A673 (cell line): Measurements from ENCODE around the gene SLC16A3. TPM values are rescaled to one million over a fixed set of nuclear protein-coding genes. Genes with fewer than 3 reads are reported as not detected.

Source experiments
- BruUV-seq: library from RNA; stranded (reverse); fragments of 400-500 nt; replicated peaks from 2 replicates; lab custom pipeline; 2021; lab: Mats Ljungman, UMichigan
- CTCF ChIA-PET: fragments of 300-600 bp; sonication (Branson Sonifier 250); formaldehyde crosslinking; loops from one replicate; lab custom pipeline; 2022; ENCODE audit warnings: antibody characterized with exemption; lab: Charles Lee
- POLR2A ChIA-PET: fragments of 300-600 bp; sonication (Branson Sonifier 250); formaldehyde crosslinking; loops from one replicate; lab custom pipeline; 2022; ENCODE audit warnings: antibody characterized with exemption; ENCODE audit not compliant: low non-redundant PET; lab: Charles Lee
- DNase-seq: peaks from one replicate; pipeline ENCODE4 v3.0.0-alpha.2; 2015; ENCODE audit warnings: low spot score
- H3K27ac ChIP-seq: fragments of 200-600 bp; sonication (generic); 2 replicates; pipeline ENCODE4 v1.5.1; 2016; ENCODE audit warnings: mixed run types, low read depth, mild to moderate bottlenecking, mixed read lengths, antibody characterized with exemption, low read length; ENCODE audit not compliant: poor library complexity, severe bottlenecking
- H3K27me3 ChIP-seq: fragments of 200-600 bp; sonication (generic); replicated peaks from 2 replicates; pipeline ENCODE4 v1.6.1; 2017; ENCODE audit warnings: mixed run types, low read depth, mild to moderate bottlenecking, mixed read lengths, antibody characterized with exemption, low read length; ENCODE audit not compliant: insufficient read depth, poor library complexity
- H3K36me3 ChIP-seq: fragments of 200-600 bp; sonication (generic); 2 replicates; pipeline ENCODE4 v1.6.1; 2016; ENCODE audit warnings: mixed run types, mild to moderate bottlenecking, mixed read lengths, antibody characterized with exemption, low read length; ENCODE audit not compliant: insufficient read depth, poor library complexity, severe bottlenecking
- H3K4me1 ChIP-seq: fragments of 200-600 bp; sonication (generic); 2 replicates; pipeline ENCODE4 v1.6.1; 2017; ENCODE audit warnings: mixed run types, mild to moderate bottlenecking, mixed read lengths, antibody characterized with exemption, low read length; ENCODE audit not compliant: insufficient read depth, poor library complexity, severe bottlenecking
- H3K4me3 ChIP-seq: fragments of 200-600 bp; sonication (generic); 2 replicates; pipeline ENCODE4 v1.5.1; 2016; ENCODE audit warnings: low read depth, mixed run types, mild to moderate bottlenecking, mixed read lengths, low read length; ENCODE audit not compliant: poor library complexity, severe bottlenecking
- H3K9me3 ChIP-seq: fragments of 200-600 bp; sonication (generic); 2 replicates; pipeline ENCODE4 v1.6.1; 2016; ENCODE audit warnings: mixed run types, low read depth, mild to moderate bottlenecking, mixed read lengths, antibody characterized with exemption, low read length; ENCODE audit not compliant: poor library complexity, severe bottlenecking
- CTCF ChIP-seq: fragments of 300-800, 200-600 bp; sonication (generic); conservative IDR thresholded peaks from 2 replicates; pipeline ENCODE4 v1.5.1; 2017; ENCODE audit warnings: low read depth, mild to moderate bottlenecking, antibody characterized with exemption, low read length, moderate library complexity, mixed read lengths
- EZH2 ChIP-seq: fragments of 200-600 bp; sonication (generic); IDR thresholded peaks from 2 replicates; pipeline ENCODE4 v1.6.1; 2017; ENCODE audit warnings: borderline replicate concordance, low read depth, mild to moderate bottlenecking, mixed read lengths, antibody characterized with exemption, low read length; ENCODE audit not compliant: poor library complexity, severe bottlenecking
- intact Hi-C: fragments of 100-400 bp; cut with micrococcal nuclease; formaldehyde crosslinking; loops from one replicate; pipeline ENCODE4 v1.10.0; 2022; ENCODE audit not compliant: unreplicated experiment
- total RNA-seq: library from RNA; stranded (reverse); gene quantifications from 2 replicates; pipeline ENCODE4 v1.2.3, GENCODE V29; 2021

The SLC16A3 gene
- total RNA-seq, 1 experiment from 2014 or later, result 0.97 TPM

- intact Hi-C loops, result no loop called here
- DNase-seq, result no peak
- no peak overlapping the region for H3K4me3 ChIP-seq
- CTCF ChIA-PET, result interaction anchor here (0.6 kb wide), 1 partner anchor 98 kb away, joined by 4 read pairs; the partner anchor contains the start of gene SECTM1
- no peaks in the 10 kb centered on the region for H3K9me3 ChIP-seq
- BruUV-seq, result no TSS peak
- POLR2A ChIA-PET, result no interaction called here
- no peak overlapping the region for H3K27ac ChIP-seq
- H3K27me3 ChIP-seq, result no peaks in the 10 kb centered on the region
- TF ChIP-seq CTCF, result no peak
- TF ChIP-seq EZH2, result no peak
- H3K36me3 ChIP-seq, result no peaks in the 10 kb centered on the region
- peaks cover 50% of the 10 kb centered on the region for H3K4me1 ChIP-seq
Observed at GRCh38 chr17:82235056-82235774, 6.4 kb downstream of the SLC16A3 start.

DNA sequence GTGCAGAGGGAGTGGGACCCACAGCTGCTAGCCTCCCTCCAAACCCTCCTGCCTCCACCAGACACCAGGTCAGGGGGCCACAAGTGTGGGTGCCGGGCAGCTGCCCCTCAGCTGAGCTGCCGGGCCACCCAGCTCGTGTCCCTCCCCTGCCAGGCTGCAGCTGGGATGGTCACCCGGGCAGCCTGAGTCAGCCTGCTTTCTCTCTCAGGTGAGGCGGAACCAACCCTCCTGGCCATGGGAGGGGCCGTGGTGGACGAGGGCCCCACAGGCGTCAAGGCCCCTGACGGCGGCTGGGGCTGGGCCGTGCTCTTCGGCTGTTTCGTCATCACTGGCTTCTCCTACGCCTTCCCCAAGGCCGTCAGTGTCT, 6.9 kb downstream of the SLC16A3 start:
- TF ChIP-seq CTCF (no peak), EZH2 (no peak)
- BruUV-seq, result no TSS peak
- H3K4me3 ChIP-seq, result no peak overlapping the region
- no peaks in the 10 kb centered on the region for H3K9me3 ChIP-seq
- ChIA-PET CTCF (interaction anchor here (0.6 to 3.3 kb wide), 2 partner anchors 11 to 98 kb away, joined by 4 to 10 read pairs; partner anchors contain the start of gene SECTM1), POLR2A (no interaction called here)
- no peaks in the 10 kb centered on the region for H3K27me3 ChIP-seq
- H3K27ac ChIP-seq, result peak overlapping the region; percentile 35
- intact Hi-C loops, result no loop called here
- H3K4me1 ChIP-seq, result peaks cover 45% of the 10 kb centered on the region
- no peak for DNase-seq
- no peaks in the 10 kb centered on the region for H3K36me3 ChIP-seq

- no peaks in the 10 kb centered on the region for H3K27me3 ChIP-seq
- H3K9me3 ChIP-seq, result no peaks in the 10 kb centered on the region
- no peaks in the 10 kb centered on the region for H3K36me3 ChIP-seq
- BruUV-seq, result no TSS peak
- TF ChIP-seq EZH2 (no peak), CTCF (peak; percentile 98)
- ChIA-PET CTCF (interaction anchor here (0.6 to 3.3 kb wide), 4 partner anchors 10 to 318 kb away, joined by 3 to 10 read pairs (median 4); partner anchors contain the start of gene SECTM1), POLR2A (no interaction called here)
- DNase-seq, result peak; percentile 84
- H3K4me3 ChIP-seq, result no peak overlapping the region
- intact Hi-C loops, result no loop called here
- H3K27ac ChIP-seq, result peak overlapping the region; percentile 35
- peaks cover 39% of the 10 kb centered on the region for H3K4me1 ChIP-seq
Observed at GRCh38 chr17:82236142-82236971, 7.5 kb downstream of the SLC16A3 start.
